HCT116 (cell line): ENCODE measurements around the gene MACROD1. TPM values are rescaled to one million over a fixed set of nuclear protein-coding genes. Genes with fewer than 3 reads are reported as not detected.

Experiments used
- ATAC-seq: fragments of 200-7000 bp; cut with Tn5 transposase; 2 replicates; pipeline ENCODE4 v1.9.1; 2020; ENCODE audit warnings: mild to moderate bottlenecking, moderate library complexity
- BruUV-seq: library from RNA; stranded (reverse); fragments of 400-500 nt; replicated peaks from 2 replicates; lab custom pipeline; 2021; lab: Mats Ljungman, UMichigan
- CTCF ChIA-PET: fragments of 300-600 bp; sonication (Branson Sonifier 250); formaldehyde crosslinking; loops from one replicate; lab custom pipeline; 2021; ENCODE audit warnings: antibody characterized with exemption; lab: Charles Lee
- POLR2A ChIA-PET: fragments of 300-600, 350-600 bp; sonication (Branson Sonifier 250); formaldehyde crosslinking; loops from one replicate; lab custom pipeline; 2021; ENCODE audit warnings: antibody characterized with exemption; lab: Charles Lee
- RAD21 ChIA-PET, 2 experiments: fragments of 300-600 bp; sonication (Branson Sonifier 250); formaldehyde crosslinking; loops; one replicate each; lab custom pipeline; 2023; ENCODE audit warnings: low total read pairs in 2 of 2; ENCODE audit not compliant: uncharacterized antibody in 2 of 2, unreplicated experiment in 2 of 2, low non-redundant PET in 1 of 2; lab: Charles Lee
- DNase-seq: peaks from one replicate; pipeline ENCODE4 v3.0.0-alpha.2; 2010; ENCODE audit warnings: low read depth, low spot score
- H2AFZ ChIP-seq: fragments of 200-600 bp; shearing (Covaris generic), sonication (generic); 2 replicates; pipeline ENCODE4 v1.6.1; 2017; ENCODE audit warnings: low read depth, mixed run types, mixed read lengths, antibody characterized with exemption, low read length; ENCODE audit not compliant: poor library complexity, severe bottlenecking
- H3K27ac ChIP-seq: 2 replicates; pipeline ENCODE4 v1.5.1; 2012; ENCODE audit warnings: low read depth, low read length
- H3K27me3 ChIP-seq: fragments of 200-600 bp; sonication (generic); 2 replicates; pipeline ENCODE4 v1.6.1; 2016; ENCODE audit warnings: mixed run types, low read length, mixed read lengths; ENCODE audit not compliant: insufficient read depth
- H3K36me3 ChIP-seq, 2 experiments: fragments of 200-500 bp in 1 of 2; fragments of 200-600 bp in 1 of 2; sonication (Bioruptor generic) in 1 of 2; sonication (generic) in 1 of 2; 2 replicates each; pipeline versions ENCODE4 v1.5.1 to v1.6.1; 2014 to 2016; ENCODE audit warnings: low read length in 2 of 2, inconsistent platforms in 1 of 2, mixed read lengths in 1 of 2, mixed run types in 1 of 2; ENCODE audit not compliant: insufficient read depth in 2 of 2, control insufficient read depth in 1 of 2
- H3K4me1 ChIP-seq, 2 experiments: fragments of 200-600 bp in 1 of 2; sonication (generic) in 1 of 2; 2 replicates each; pipeline versions ENCODE4 v1.5.1 to v1.6.1; 2012 to 2017; ENCODE audit warnings: low read length in 2 of 2, inconsistent platforms in 1 of 2, mild to moderate bottlenecking in 1 of 2, mixed read lengths in 1 of 2, mixed run types in 1 of 2, moderate library complexity in 1 of 2; ENCODE audit not compliant: insufficient read depth in 2 of 2, control insufficient read depth in 1 of 2
- H3K4me2 ChIP-seq: fragments of 200-600 bp; sonication (generic); 2 replicates; pipeline ENCODE4 v1.6.1; 2017; ENCODE audit warnings: mixed run types, low read length, mixed read lengths
- H3K4me3 ChIP-seq, 2 experiments: fragments of 200-600 bp in 1 of 2; sonication (generic) in 1 of 2; replicated peaks in 1 of 2; 2 replicates each; pipeline ENCODE4 v1.5.1; 2011 to 2016; ENCODE audit warnings: low read length in 2 of 2, control low read depth in 1 of 2, low read depth in 1 of 2, mild to moderate bottlenecking in 1 of 2, mixed read lengths in 1 of 2, mixed run types in 1 of 2
- H3K79me2 ChIP-seq: fragments of 200-600 bp; sonication (generic); 2 replicates; pipeline ENCODE4 v1.6.1; 2017; ENCODE audit warnings: mild to moderate bottlenecking, mixed run types, low read length, moderate library complexity, mixed read lengths; ENCODE audit not compliant: insufficient read depth
- H3K9ac ChIP-seq: fragments of 200-600 bp; sonication (generic); 2 replicates; pipeline ENCODE4 v1.6.1; 2016; ENCODE audit warnings: low read length, mixed read lengths
- H3K9me2 ChIP-seq: fragments of 200-600 bp; sonication (generic), shearing (Covaris generic); 2 replicates; pipeline ENCODE4 v1.6.1; 2017; ENCODE audit warnings: mixed run types, mild to moderate bottlenecking, moderate library complexity; ENCODE audit not compliant: insufficient read depth
- H3K9me3 ChIP-seq, 2 experiments: fragments of 200-500 bp in 1 of 2; fragments of 200-600 bp in 1 of 2; sonication (Bioruptor generic) in 1 of 2; sonication (generic) in 1 of 2; 2 replicates each; pipeline ENCODE4 v1.6.1; 2014 to 2017; ENCODE audit warnings: low read length in 2 of 2, mixed read lengths in 2 of 2, inconsistent platforms in 1 of 2, low read depth in 1 of 2, mild to moderate bottlenecking in 1 of 2, mixed run types in 1 of 2, moderate library complexity in 1 of 2; ENCODE audit not compliant: control insufficient read depth in 1 of 2, insufficient read depth in 1 of 2
- H4K20me1 ChIP-seq: fragments of 200-600 bp; sonication (generic), shearing (Covaris generic); 2 replicates; pipeline ENCODE4 v1.6.1; 2017; ENCODE audit warnings: mixed run types, mild to moderate bottlenecking, moderate library complexity; ENCODE audit not compliant: insufficient read depth
- CBX3 ChIP-seq: IDR thresholded peaks from 2 replicates; pipeline ENCODE4 v1.6.1; 2012; ENCODE audit warnings: low read depth
- CEBPB ChIP-seq: IDR thresholded peaks from 2 replicates; pipeline ENCODE4 v1.6.1; 2012; ENCODE audit warnings: low read depth
- EGR1 ChIP-seq: IDR thresholded peaks from 2 replicates; pipeline ENCODE4 v1.6.1; 2012; ENCODE audit warnings: low read depth
- ELF1 ChIP-seq: IDR thresholded peaks from 2 replicates; pipeline ENCODE4 v1.6.1; 2012; ENCODE audit warnings: low read depth, borderline replicate concordance
- EZH2 ChIP-seq: fragments of 200-600 bp; sonication (generic); IDR thresholded peaks from 2 replicates; pipeline ENCODE4 v1.6.1; 2017; ENCODE audit warnings: antibody characterized with exemption, mixed run types
- EZH2phosphoT487 ChIP-seq: fragments of 200-600 bp; IDR thresholded peaks from 2 replicates; pipeline ENCODE4 v1.6.1; 2018; ENCODE audit warnings: antibody characterized with exemption, borderline replicate concordance
- FOSL1 ChIP-seq: IDR thresholded peaks from 2 replicates; pipeline ENCODE4 v1.6.1; 2012; ENCODE audit warnings: low read depth
- POLR2A ChIP-seq: IDR thresholded peaks from 2 replicates; pipeline ENCODE4 v1.7.0; 2011; ENCODE audit warnings: borderline replicate concordance; ENCODE audit not compliant: insufficient read depth, insufficient read length; ENCODE audit errors: extremely low read depth
- POLR2AphosphoS5 ChIP-seq: IDR thresholded peaks from 2 replicates; pipeline ENCODE4 v1.6.1; 2011; ENCODE audit warnings: mild to moderate bottlenecking, low read depth, low read length, moderate library complexity
- SP1 ChIP-seq: IDR thresholded peaks from 2 replicates; pipeline ENCODE4 v1.6.1; 2012; ENCODE audit warnings: low read depth
- SRF ChIP-seq: IDR thresholded peaks from 2 replicates; pipeline ENCODE4 v1.6.1; 2012; ENCODE audit warnings: low read depth
- TCF7L2 ChIP-seq: IDR thresholded peaks from 2 replicates; pipeline ENCODE4 v1.7.0; 2011; ENCODE audit warnings: borderline replicate concordance, inconsistent platforms; ENCODE audit not compliant: insufficient read depth, insufficient read length; ENCODE audit errors: extremely low read depth
- YY1 ChIP-seq: IDR thresholded peaks from 2 replicates; pipeline ENCODE4 v1.6.1; 2011; ENCODE audit warnings: low read length, low read depth, moderate library complexity, mild to moderate bottlenecking; ENCODE audit not compliant: insufficient replicate concordance; ENCODE audit errors: extremely low read depth
- ZFX ChIP-seq: fragments of 450-650 bp; IDR thresholded peaks from 2 replicates; pipeline ENCODE4 v1.6.1; 2017
- ZNF274 ChIP-seq: fragments of 200-500 bp; sonication (Bioruptor generic); IDR thresholded peaks from 2 replicates; pipeline ENCODE4 v1.6.1; 2014; ENCODE audit warnings: mild to moderate bottlenecking, low read depth, low read length, inconsistent platforms
- intact Hi-C: fragments of 100-400 bp; cut with micrococcal nuclease; formaldehyde crosslinking; loops from 2 replicates; pipeline ENCODE4 v1.10.0; 2022
- total RNA-seq: library from RNA; stranded (reverse); gene quantifications from one replicate; pipeline ENCODE4 v1.2.1, GENCODE V29; 2021; ENCODE audit not compliant: unreplicated experiment
- TF ChIP-seq, protein P1 (sequence below): IDR thresholded peaks from 2 replicates; pipeline ENCODE4 v1.6.1; 2012; ENCODE audit warnings: low read depth
- TF ChIP-seq, protein P2 (sequence below): IDR thresholded peaks from 2 replicates; pipeline ENCODE4 v1.6.1; 2012

MACROD1 gene
- total RNA-seq, 1 experiment from 2014 or later: 61.1 TPM

DNA sequence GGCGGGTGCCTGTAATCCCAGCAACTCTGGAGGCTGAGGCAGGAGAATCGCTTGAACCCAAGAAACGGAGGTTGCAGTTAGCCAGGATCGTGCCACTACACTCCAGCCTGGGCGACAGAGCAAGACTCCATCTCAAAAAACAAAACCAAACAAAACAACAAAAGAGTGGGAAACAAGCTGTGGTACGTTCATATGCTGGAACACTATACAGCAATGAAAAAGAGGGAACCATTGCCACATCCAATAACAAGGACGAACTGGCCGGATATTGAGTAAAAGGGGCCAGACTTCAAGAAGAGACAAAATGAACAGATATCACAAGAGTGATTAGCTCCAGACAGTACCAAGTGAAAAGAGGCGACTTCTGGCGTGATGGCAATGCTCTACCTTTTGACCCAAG lies 4.9 kb downstream of the MACROD1 start:
- Histone ChIP-seq H2AFZ (no peak overlapping the region), H3K4me1 (peaks cover 9 to 21% of the 10 kb centered on the region in 2 experiments; a peak in 3 of 4 replicates), H3K27ac (no peak overlapping the region), H3K36me3 (no peaks in the 10 kb centered on the region), H3K9me3 (no peaks in the 10 kb centered on the region), H3K79me2 (peaks cover 41% of the 10 kb centered on the region), H4K20me1 (no peaks in the 10 kb centered on the region), H3K9ac (no peak overlapping the region), H3K4me2 (no peak overlapping the region), H3K4me3 (no peak overlapping the region), H3K9me2 (no peaks in the 10 kb centered on the region), H3K27me3 (no peaks in the 10 kb centered on the region)
- RAD21 ChIA-PET: no interaction called here
- no TSS peak for BruUV-seq
- CTCF ChIA-PET: no interaction called here
- TF ChIP-seq SP1: no peak
- TF ChIP-seq POLR2AphosphoS5: no peak
- no peak for TF ChIP-seq FOSL1
- TF ChIP-seq YY1: no peak
- TF ChIP-seq CBX3: no peak
- TF ChIP-seq EZH2phosphoT487: no peak
- TF ChIP-seq SRF: no peak
- no peak for TF ChIP-seq EZH2
- TF ChIP-seq TCF7L2: no peak
- no peak for TF ChIP-seq ZNF274
- no peak for TF ChIP-seq POLR2A
- TF ChIP-seq ELF1: no peak
- TF ChIP-seq EGR1: no peak
- no peak for TF ChIP-seq CEBPB
- TF ChIP-seq ZFX: no peak
- TF ChIP-seq, protein P1, sequence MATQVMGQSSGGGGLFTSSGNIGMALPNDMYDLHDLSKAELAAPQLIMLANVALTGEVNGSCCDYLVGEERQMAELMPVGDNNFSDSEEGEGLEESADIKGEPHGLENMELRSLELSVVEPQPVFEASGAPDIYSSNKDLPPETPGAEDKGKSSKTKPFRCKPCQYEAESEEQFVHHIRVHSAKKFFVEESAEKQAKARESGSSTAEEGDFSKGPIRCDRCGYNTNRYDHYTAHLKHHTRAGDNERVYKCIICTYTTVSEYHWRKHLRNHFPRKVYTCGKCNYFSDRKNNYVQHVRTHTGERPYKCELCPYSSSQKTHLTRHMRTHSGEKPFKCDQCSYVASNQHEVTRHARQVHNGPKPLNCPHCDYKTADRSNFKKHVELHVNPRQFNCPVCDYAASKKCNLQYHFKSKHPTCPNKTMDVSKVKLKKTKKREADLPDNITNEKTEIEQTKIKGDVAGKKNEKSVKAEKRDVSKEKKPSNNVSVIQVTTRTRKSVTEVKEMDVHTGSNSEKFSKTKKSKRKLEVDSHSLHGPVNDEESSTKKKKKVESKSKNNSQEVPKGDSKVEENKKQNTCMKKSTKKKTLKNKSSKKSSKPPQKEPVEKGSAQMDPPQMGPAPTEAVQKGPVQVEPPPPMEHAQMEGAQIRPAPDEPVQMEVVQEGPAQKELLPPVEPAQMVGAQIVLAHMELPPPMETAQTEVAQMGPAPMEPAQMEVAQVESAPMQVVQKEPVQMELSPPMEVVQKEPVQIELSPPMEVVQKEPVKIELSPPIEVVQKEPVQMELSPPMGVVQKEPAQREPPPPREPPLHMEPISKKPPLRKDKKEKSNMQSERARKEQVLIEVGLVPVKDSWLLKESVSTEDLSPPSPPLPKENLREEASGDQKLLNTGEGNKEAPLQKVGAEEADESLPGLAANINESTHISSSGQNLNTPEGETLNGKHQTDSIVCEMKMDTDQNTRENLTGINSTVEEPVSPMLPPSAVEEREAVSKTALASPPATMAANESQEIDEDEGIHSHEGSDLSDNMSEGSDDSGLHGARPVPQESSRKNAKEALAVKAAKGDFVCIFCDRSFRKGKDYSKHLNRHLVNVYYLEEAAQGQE: no peak
- TF ChIP-seq, protein P2, sequence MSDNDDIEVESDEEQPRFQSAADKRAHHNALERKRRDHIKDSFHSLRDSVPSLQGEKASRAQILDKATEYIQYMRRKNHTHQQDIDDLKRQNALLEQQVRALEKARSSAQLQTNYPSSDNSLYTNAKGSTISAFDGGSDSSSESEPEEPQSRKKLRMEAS: no peak
- DNase-seq: no peak
- no peak for ATAC-seq
- intact Hi-C loops: no loop called here
- POLR2A ChIA-PET: no interaction called here
